ENCODE measurements around the gene OR4S1. TPM values are rescaled to one million over a fixed set of nuclear protein-coding genes. Genes with fewer than 3 reads are reported as not detected.
"Not testable (repeated sequence)": the region's sequence is repeated elsewhere in the genome, so short reads cannot be mapped to it uniquely, and the experiment has no call there.

OR4S1 gene
- total RNA-seq, result not detected

GRCh38 chr11:48305923-48306322 is at the start of gene OR4S1:
OR4S1 (plus strand) TSS chr11:48306223; CDS start chr11:48306223, 0 bp downstream.
- no peak for DNase-seq

GRCh38 chr11:48261600-48261999 is 44.4 kb upstream of the OR4S1 start:
- DNase-seq, result no peak

- no peak for DNase-seq
Observed at GRCh38 chr11:48263423-48263911, 42.6 kb upstream of the OR4S1 start, which contains the start of gene OR4X1. OR4X1 (plus strand) TSS chr11:48263861; CDS start chr11:48263861, 0 bp downstream.

- DNase-seq, result no peak
Observed at GRCh38 chr11:48270621-48271020, 35.4 kb upstream of the OR4S1 start.

- no peak for DNase-seq
Observed at GRCh38 chr11:48272606-48273005, 33.4 kb upstream of the OR4S1 start.

- DNase-seq, result no peak
Observed at GRCh38 chr11:48307760-48308386, 1.9 kb downstream of the OR4S1 start.

- not testable (repeated sequence) for DNase-seq
Observed at GRCh38 chr11:48313590-48313989, 7.6 kb downstream of the OR4S1 start.

GRCh38 chr11:48319813-48320212 is 13.8 kb downstream of the OR4S1 start:
- DNase-seq, result not testable (repeated sequence)

GRCh38 chr11:48324620-48325019 is 18.6 kb downstream of the OR4S1 start, which contains the start of gene OR4C3:
OR4C3 (plus strand) TSS chr11:48324920; CDS start chr11:48325022, 102 bp downstream.
- DNase-seq, result not testable (repeated sequence)

- no peak for DNase-seq
Observed at GRCh38 chr11:48341466-48341865, 35.4 kb downstream of the OR4S1 start.

- not testable (repeated sequence) for DNase-seq
Observed at GRCh38 chr11:48342505-48342904, 36.5 kb downstream of the OR4S1 start.

- DNase-seq, result not testable (repeated sequence)
Observed at GRCh38 chr11:48346286-48346685, 40.3 kb downstream of the OR4S1 start.

- DNase-seq, result no peak
Observed at GRCh38 chr11:48354013-48354412, 48.0 kb downstream of the OR4S1 start.

- no peak for DNase-seq
Observed at GRCh38 chr11:48354677-48355076, 48.7 kb downstream of the OR4S1 start.

Other genes starting within 250 kb of the OR4S1 start
- not detected for gene OR4B1, start 89.4 kb upstream of the OR4S1 start, total RNA-seq
- gene OR4X2, start 61.1 kb upstream of the OR4S1 start, total RNA-seq, result not detected
- not detected for gene OR4X1, start 42.4 kb upstream of the OR4S1 start, total RNA-seq
- gene OR4C3, start 18.7 kb downstream of the OR4S1 start, total RNA-seq, result not detected
- not detected for gene OR4C5, start 60.2 kb downstream of the OR4S1 start, total RNA-seq
- not detected for gene OR4A47, start 182.6 kb downstream of the OR4S1 start, total RNA-seq

All from skin of body (tissue), 2 donors.